SK-N-SH treated with all-trans-retinoic acid at 6 μM for 48 hours (cell line): ENCODE measurements around the gene PZP.
"Not testable (repeated sequence)": the region's sequence is repeated elsewhere in the genome, so short reads cannot be mapped to it uniquely, and the experiment has no call there.

Experiments used
- ARNTL ChIP-seq: fragments of 450-650 bp; formaldehyde crosslinking; IDR thresholded peaks from 2 replicates; pipeline ENCODE4 v1.5.0; 2020; ENCODE audit warnings: low read depth, mild to moderate bottlenecking, moderate library complexity, borderline replicate concordance
- CREB5 ChIP-seq: fragments of 250-450 bp; sonication (Bioruptor Pico); IDR thresholded peaks from 2 replicates; pipeline ENCODE4 v1.5.1; 2020; ENCODE audit warnings: low read depth, mild to moderate bottlenecking, moderate library complexity
- CSDC2 ChIP-seq: fragments of 250-450 bp; sonication (Bioruptor Pico); IDR thresholded peaks from 2 replicates; pipeline ENCODE4 v1.5.0; 2020; ENCODE audit warnings: mild to moderate bottlenecking, moderate library complexity
- PATZ1 ChIP-seq: fragments of 250-450 bp; sonication (Bioruptor Pico); IDR thresholded peaks from 2 replicates; pipeline ENCODE4 v1.8.0; 2020; ENCODE audit warnings: mild to moderate bottlenecking, moderate library complexity, borderline replicate concordance
- RARB ChIP-seq: fragments of 250-450 bp; sonication (Bioruptor Pico); IDR thresholded peaks from 2 replicates; pipeline ENCODE4 v1.8.0; 2021; ENCODE audit warnings: mild to moderate bottlenecking, moderate library complexity
- SNAI2 ChIP-seq: fragments of 250-450 bp; sonication (Bioruptor Pico); IDR thresholded peaks from 2 replicates; pipeline ENCODE4 v1.5.0; 2020; ENCODE audit warnings: mild to moderate bottlenecking, moderate library complexity
- TOX ChIP-seq: fragments of 250-450 bp; sonication (Bioruptor Pico); IDR thresholded peaks from 2 replicates; pipeline ENCODE4 v1.8.0; 2021; ENCODE audit warnings: mild to moderate bottlenecking, moderate library complexity, borderline replicate concordance
- TSHZ2 ChIP-seq: fragments of 250-450 bp; sonication (Bioruptor Pico); IDR thresholded peaks from 2 replicates; pipeline ENCODE4 v1.5.0; 2020; ENCODE audit warnings: mild to moderate bottlenecking, moderate library complexity
- ZC3H10 ChIP-seq: fragments of 250-450 bp; sonication (Bioruptor Pico); IDR thresholded peaks from 2 replicates; pipeline ENCODE4 v1.5.1; 2021; ENCODE audit warnings: mild to moderate bottlenecking, moderate library complexity
- ZFP3 ChIP-seq: fragments of 250-450 bp; sonication (Bioruptor Pico); IDR thresholded peaks from 2 replicates; pipeline ENCODE4 v1.5.0; 2020; ENCODE audit warnings: mild to moderate bottlenecking, moderate library complexity
- ZNF565 ChIP-seq: fragments of 450-650 bp; formaldehyde crosslinking; conservative IDR thresholded peaks from 2 replicates; pipeline ENCODE4 v1.5.0; 2020; ENCODE audit warnings: low read depth, mild to moderate bottlenecking, moderate library complexity
- ZNF8 ChIP-seq: fragments of 450-650 bp; formaldehyde crosslinking; IDR thresholded peaks from 2 replicates; pipeline ENCODE4 v1.5.0; 2020; ENCODE audit warnings: mild to moderate bottlenecking, moderate library complexity

DNA sequence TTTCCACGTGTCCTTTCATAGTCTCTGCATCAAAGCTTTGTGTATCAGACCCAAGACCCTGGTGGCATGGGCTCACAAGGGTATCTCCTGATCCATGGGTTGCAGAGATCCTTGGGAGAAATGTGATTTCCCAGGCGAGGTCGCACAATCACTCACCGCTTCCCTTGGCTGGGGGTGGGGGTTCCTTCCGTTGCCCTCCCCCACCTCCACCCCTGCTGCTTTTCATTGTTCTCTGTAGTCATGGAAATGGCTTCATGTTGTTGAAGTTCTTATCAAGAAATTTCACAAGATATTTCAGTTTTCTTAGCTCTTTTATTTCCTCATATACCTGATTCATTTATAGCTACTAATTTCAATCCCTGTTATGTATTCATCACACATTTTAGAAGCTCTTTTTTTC, 40.9 kb downstream of the PZP start:
- not testable (repeated sequence) for TF ChIP-seq RARB (CRISPR knock-in tag); ARNTL (CRISPR knock-in tag); PATZ1 (CRISPR knock-in tag); CSDC2 (CRISPR knock-in tag); CREB5 (CRISPR knock-in tag); SNAI2; TSHZ2 (CRISPR knock-in tag); ZNF565 (CRISPR knock-in tag); ZFP3 (CRISPR knock-in tag); TOX (CRISPR knock-in tag); ZC3H10 (CRISPR knock-in tag); ZNF8
